ENCODE data around the gene MRPS34. TPM values are rescaled to one million over a fixed set of nuclear protein-coding genes. Genes with fewer than 3 reads are reported as not detected.

The MRPS34 gene
- total and polyA plus RNA-seq, 9 of the 15 experiments (the other 6 are each of a cell fraction or from before 2014, with no cell fraction given): 5.2 to 334 (median 92.8) TPM

- TF ChIP-seq MAZ (CRISPR knock-in tag; conservative IDR thresholded peaks at IDR 0.05 in 1 of 2, IDR thresholded peaks at IDR 0.05 in 1 of 2): peak; percentile 67 to 86
- no peak for TF ChIP-seq ZFPM2 (CRISPR knock-in tag; IDR thresholded peaks at IDR 0.05)
- TF ChIP-seq ASH1L (IDR thresholded peaks at IDR 0.05; ENCODE audit: borderline replicate concordance, low read depth, partially characterized antibody): no peak
- TF ChIP-seq EZH2 (IDR thresholded peaks at IDR 0.05; ENCODE audit: borderline replicate concordance, low read depth, low read length): no peak
- TF ChIP-seq MNT (conservative IDR thresholded peaks at IDR 0.05): peak in 1 of 2 experiments; percentile 36; a peak in 1 of 4 replicates
- no peak for TF ChIP-seq PTRF (tag; IDR thresholded peaks at IDR 0.05)
- TF ChIP-seq FOXA1 (IDR thresholded peaks at IDR 0.05; ENCODE audit: borderline replicate concordance): no peak
- no peak for TF ChIP-seq EP400 (IDR thresholded peaks at IDR 0.05)
- no peak for TF ChIP-seq RFX7 (CRISPR knock-in tag; IDR thresholded peaks at IDR 0.05)
- TF ChIP-seq CBX8 (IDR thresholded peaks at IDR 0.05; ENCODE audit: borderline replicate concordance, extremely low read depth, low read depth, low read length, poor library complexity, severe bottlenecking): no peak
- TF ChIP-seq ZNF696 (CRISPR knock-in tag; conservative IDR thresholded peaks at IDR 0.05): no peak
- no peak for TF ChIP-seq HBP1 (CRISPR knock-in tag; IDR thresholded peaks at IDR 0.05)
- no peak for TF ChIP-seq MCM2 (IDR thresholded peaks at IDR 0.05; ENCODE audit: low read depth)
- TF ChIP-seq CUX1 (CRISPR knock-in tag; IDR thresholded peaks at IDR 0.05): no peak
- TF ChIP-seq ZNF431 (CRISPR knock-in tag; IDR thresholded peaks at IDR 0.05): no peak
- peak in 1 of 2 experiments; percentile 10 for TF ChIP-seq E2F6 (IDR thresholded peaks at IDR 0.05; ENCODE audit: borderline replicate concordance in 1 of 2, extremely low read depth in 1 of 2, insufficient read depth in 1 of 2, insufficient read length in 1 of 2, low read depth in 1 of 2, low read length in 1 of 2, poor library complexity in 1 of 2, severe bottlenecking in 1 of 2)
- TF ChIP-seq KDM5B (IDR thresholded peaks at IDR 0.05; ENCODE audit: insufficient replicate concordance, low read depth, low read length): peak; percentile 38
Observed at GRCh38 chr16:1771188-1771863, 1.6 kb downstream of the MRPS34 start, which contains the start of gene NME3 (continued).
